PC-3 (cell line): ENCODE measurements around the gene COL13A1.

Source experiments
- EZH2 ChIP-seq: fragments of 300-600 bp; sonication (generic); IDR thresholded peaks from one replicate; pipeline ENCODE4 v1.6.1; 2017; ENCODE audit warnings: antibody characterized with exemption, mild to moderate bottlenecking, low read length; ENCODE audit not compliant: unreplicated experiment
- EZH2phosphoT487 ChIP-seq: fragments of 300-600 bp; sonication (generic); IDR thresholded peaks from 2 replicates; pipeline ENCODE4 v1.6.1; 2018; ENCODE audit warnings: mild to moderate bottlenecking, antibody characterized with exemption, low read length, borderline replicate concordance
- TF ChIP-seq, protein P1 (sequence below): fragments of 300-600 bp; sonication (generic); conservative IDR thresholded peaks from 2 replicates; pipeline ENCODE4 v1.5.1; 2017; ENCODE audit warnings: antibody characterized with exemption, low read depth, mild to moderate bottlenecking, low read length

DNA sequence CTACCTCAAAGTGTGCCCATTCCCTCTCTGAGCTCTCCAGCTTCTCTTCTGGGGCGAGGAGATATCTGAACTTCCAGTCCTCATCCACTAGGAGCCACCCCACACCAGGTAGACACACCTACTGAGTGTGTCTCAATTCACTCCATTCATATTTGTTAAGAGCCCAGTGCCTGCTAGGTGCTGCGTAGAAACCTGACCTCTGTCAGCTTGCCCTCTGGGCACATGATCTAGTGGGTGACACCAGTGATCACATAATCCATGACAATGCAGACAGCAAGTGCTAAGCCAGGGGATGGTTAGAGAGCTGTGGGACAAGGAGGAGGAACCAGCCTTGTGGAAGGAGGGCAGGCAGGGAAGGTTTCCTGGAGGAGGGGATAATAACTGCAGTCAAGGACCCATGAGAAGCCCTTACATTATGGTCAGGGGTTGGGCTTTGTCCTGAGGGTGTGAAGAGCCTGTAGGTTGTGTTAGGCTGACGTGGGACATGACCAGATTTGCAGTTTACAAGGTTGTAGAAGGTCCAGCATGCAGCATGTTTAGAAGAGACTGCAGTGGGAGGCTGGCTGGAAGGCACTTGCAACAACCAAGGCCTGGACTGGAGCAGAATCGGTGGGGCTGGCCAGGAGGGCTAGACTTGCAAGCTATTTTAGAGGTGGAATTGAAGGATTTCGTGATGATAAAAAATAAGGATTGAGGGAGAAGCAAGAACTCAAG, 81.8 kb downstream of the COL13A1 start:
- TF ChIP-seq, protein P1, sequence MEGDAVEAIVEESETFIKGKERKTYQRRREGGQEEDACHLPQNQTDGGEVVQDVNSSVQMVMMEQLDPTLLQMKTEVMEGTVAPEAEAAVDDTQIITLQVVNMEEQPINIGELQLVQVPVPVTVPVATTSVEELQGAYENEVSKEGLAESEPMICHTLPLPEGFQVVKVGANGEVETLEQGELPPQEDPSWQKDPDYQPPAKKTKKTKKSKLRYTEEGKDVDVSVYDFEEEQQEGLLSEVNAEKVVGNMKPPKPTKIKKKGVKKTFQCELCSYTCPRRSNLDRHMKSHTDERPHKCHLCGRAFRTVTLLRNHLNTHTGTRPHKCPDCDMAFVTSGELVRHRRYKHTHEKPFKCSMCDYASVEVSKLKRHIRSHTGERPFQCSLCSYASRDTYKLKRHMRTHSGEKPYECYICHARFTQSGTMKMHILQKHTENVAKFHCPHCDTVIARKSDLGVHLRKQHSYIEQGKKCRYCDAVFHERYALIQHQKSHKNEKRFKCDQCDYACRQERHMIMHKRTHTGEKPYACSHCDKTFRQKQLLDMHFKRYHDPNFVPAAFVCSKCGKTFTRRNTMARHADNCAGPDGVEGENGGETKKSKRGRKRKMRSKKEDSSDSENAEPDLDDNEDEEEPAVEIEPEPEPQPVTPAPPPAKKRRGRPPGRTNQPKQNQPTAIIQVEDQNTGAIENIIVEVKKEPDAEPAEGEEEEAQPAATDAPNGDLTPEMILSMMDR: peak; percentile 63
- TF ChIP-seq EZH2phosphoT487 (no peak), EZH2 (no peak)
